ENCODE data around the gene PRR15L. TPM values are rescaled to one million over a fixed set of nuclear protein-coding genes. Genes with fewer than 3 reads are reported as not detected.
"Not testable (repeated sequence)": the region's sequence is repeated elsewhere in the genome, so short reads cannot be mapped to it uniquely, and the experiment has no call there.

Gene PRR15L
- polyA plus RNA-seq, 10 donors: 0.14 to 0.42 (median 0.26) TPM; not detected in 5

DNA sequence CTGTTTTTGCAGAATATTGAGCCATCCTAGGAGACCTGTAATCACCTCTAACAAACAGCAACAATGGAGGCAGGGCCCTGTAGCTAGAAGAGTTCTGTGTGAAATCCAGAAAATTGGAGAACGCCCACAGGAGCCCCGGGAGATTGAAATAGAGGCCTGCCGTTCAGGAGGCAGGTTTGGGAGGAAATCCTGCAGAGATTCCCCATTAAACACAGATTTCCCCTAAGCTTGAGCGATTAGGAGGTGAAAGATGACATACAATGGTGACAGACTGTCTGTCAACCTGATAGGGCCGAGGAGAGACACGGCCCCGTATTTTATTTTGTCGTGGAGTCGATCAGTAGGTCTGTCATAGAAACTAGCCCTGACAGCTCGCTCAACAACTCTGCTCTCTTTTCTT, 31.5 kb upstream of the PRR15L start:
- DNase-seq: no peak

DNA sequence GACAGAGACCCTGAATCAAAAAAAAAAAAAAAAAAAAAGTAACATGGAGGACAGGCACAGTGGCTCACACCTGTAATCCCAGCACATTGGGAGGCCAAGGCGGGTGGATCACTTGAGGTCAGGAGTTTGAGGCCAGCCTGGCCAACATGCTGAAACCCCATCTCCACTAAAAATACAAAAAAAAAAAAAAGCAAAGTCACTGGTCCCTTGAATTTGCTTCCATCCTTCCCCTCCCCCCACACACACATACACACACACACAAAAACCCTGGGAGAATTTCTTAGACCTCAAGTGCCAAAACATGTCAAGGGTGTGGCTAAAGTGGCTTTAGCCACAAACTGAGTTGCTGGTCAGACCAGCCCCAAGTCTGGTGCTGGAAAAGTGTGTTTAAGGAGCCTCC, 30.8 kb upstream of the PRR15L start:
- not testable (repeated sequence) for DNase-seq

DNA sequence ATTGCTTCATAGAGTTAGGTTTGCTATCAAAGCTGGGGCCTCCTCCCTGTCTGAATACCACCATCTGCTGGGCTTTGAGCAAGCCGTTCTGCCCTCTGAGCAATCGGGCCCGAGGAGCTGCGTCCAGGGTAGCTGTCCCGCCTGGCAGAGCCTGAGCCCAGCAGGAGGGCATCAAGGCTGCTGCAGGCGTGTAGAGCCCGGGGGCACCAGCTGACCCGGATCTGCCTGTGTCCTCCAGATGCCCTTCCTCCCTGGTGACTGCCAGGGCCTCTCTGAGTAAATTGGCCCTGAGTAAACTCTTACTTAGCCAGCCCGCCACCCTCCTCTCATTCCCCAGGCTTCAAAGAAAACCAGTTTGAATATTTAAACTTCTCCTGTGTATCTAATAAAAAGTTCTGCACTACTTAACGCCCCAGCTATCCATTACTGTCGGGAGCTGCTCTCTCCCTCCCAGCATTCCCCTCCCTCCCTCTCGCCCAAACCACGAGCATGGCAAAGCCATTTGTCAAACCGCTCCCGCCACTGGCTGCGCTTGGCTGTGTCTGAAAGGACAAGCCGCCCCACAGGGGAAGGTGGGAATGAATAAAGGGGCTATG, 29.7 kb upstream of the PRR15L start:
- peak in 1 of 3 donors; percentile 26 for DNase-seq

DNA sequence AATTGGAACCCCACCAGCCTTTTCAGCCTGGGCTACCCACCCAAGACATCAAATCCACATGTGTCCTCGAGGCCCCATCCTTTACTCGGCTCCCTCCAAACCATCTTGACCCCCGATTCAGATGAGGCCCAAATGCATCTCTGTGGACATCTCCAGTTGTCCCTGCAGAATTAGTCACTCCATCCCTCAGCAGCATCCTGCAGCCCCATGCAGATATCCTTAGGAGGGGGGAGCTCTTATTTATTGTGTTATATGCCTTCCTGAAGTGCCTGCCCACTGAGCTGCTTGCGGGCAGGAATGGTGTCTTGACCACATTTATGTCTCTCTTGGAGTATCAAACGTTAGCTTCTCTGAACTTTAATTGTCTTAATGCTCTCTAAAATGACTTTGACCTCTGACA, 28.8 kb upstream of the PRR15L start:
- no peak for DNase-seq

DNA sequence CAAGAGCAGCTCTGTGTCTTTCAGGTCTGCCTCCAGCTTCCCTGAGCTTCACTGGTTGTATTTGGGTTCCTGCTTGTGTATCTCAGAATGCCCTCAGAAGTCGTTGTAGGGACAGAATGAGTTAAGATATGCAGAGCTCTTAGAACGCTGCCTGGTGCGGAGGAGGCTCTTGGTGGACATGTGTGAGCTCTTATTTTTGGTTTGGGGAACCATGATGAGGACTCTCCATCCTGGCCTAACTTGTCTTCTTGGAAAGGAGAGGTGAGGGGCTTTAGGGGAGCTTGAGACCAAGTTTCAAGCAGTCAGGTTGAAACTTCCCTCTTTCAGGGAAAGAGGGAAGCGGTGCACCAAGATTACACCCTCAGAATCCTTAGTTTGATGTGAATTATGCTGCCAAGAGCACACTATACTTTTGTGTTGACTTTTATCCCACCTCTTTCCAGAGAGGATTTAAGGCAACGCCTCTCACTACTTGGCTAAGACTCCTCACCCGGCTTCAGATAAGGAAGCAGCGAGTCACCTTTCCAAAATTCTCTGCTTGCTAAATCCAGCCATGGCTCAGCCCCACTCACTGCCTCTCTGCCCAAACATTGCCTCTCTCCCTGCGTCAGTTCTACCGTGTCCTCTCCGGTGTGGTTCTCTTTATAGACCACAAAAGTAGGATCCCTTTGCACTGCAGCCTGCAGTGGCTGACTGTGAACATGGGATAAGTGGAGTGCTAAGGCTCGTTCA, 26.0 kb upstream of the PRR15L start:
- no peak for DNase-seq

DNA sequence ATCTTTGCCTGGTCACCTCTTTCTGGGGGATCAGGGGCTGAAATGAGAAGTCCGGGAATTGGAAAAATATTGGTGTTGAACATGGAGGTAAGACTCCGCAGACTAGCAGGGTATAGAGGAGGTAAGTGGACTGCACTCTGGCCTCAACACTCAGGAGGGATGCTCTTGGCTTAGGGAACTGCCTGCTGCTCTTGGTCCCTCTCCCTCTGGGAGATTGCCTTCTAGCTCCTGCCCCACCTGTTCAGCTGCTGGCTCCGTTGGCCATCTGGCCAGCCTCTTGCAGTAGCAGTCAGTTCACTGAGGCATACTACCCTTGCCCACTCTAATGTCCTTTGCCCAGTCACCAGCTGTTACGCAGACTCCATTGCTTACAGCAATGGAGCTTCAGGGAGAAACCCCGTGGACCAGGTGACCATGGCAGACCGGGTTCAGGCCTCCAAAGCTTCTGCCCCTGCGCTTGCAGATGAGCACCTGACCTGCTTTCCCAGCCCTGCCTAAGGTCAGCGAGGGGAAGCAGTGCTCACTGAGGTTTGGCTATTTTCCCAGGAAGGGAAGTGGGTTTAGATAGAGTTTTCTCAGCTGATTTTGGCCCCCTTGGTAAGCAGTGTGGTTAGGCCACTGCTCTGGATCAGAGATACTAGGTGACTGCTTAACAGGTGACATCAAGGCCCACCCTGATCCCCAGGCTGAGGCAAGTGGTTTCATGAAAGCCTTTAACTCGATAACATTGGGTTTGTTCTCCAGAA, 25.1 kb upstream of the PRR15L start:
- no peak for DNase-seq

DNA sequence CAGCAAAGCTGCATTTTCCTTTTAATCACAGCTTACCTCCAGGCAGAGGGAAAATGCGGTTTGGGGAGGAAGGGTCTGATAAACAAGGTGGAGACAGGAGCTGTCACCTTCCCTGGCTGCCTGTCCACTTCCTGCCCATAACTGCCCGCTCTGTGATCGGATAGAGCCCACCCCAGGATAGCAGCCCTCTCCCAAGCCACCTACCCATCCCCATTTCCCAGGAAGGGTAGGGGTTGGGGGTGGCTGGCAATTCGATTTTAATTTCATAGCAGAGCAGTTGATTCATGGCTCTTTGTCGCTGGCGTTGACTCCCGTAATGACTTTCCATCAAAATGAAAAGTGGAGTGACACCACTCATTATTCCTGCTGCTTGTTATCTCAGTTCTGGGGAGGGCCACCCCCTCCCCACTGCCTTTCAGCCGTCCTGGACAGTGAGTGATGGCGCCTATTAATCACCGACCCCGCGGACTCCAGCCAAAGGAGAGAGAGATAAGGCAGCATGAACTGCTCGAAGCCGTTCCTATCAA, 24.5 kb upstream of the PRR15L start:
- DNase-seq: no peak

DNA sequence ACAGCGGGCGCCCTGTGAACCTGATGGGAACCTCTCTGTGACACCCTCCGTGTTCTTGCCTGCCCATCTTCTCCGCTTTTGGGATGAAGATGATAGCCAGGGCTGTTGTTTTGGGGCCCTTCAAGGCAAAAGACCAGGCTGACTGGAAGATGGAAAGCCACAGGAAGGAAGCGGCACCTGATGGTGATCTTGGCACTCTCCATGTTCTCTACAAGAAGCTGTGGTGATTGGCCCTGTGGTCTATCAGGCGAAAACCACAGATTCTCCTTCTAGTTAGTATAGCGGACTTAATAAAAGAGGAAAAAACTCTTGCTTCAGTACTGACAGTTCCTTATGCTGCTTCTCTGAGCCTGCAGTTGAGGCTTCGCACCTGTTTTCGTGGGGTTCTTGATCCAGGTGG, 23.8 kb upstream of the PRR15L start:
- DNase-seq: no peak

DNA sequence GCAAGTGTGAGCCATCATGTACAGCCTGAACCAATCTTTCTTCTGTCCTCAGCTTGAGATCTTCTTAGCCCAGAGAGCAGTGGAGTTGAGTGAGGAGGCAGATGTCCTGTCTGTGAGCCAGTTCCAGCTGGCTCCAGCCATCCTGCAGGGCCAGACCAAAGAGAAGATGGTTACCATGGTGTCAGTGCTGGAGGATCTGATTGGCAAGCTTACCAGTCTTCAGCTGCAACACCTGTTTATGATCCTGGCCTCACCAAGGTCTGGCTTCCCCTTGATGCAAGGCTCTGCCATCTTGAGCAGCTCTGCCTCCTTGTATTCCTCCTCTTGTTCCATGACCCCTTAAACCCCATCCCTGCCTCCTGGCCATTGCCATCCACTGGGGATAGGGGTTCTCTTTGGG, 22.9 kb upstream of the PRR15L start:
- DNase-seq: no peak

DNA sequence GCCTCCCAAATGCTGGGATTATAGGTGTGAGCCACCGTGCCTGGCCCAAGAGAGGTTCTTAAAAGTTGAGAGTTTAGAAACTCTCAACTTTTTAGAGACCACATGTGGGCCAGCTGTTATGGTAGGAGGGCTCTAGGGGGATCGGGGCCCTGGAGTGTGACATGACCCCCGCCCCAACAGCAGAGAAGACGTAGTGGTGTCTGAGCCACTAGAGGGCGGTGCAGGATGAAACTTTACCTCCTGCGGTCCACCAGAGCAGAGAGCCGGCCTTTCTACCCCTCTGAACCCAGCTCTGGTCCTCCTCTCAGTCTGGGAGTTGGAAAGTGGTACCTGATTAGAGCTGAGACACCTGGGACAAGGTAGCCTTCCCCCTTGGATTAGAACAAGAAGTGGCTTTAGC, 20.6 kb upstream of the PRR15L start:
- peak; percentile 30 to 76 (median 50) for DNase-seq

DNA sequence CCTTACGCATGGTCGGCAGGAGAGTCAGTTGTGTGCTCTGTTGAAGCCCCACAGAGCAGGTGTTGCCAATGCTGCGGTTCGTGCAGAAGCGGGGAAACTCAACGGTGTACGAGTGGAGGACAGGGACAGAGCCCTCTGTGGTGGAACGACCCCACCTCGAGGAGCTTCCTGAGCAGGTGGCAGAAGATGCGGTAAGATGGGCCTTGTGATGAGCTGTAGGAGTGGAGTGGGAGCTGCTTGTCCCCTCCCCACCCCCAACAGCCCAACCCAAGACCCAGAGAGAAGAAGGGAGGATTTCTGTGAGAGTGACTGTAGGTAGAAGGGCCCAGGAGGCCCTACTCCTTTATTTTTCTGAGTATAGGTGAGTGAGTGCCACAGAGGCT, 18.1 kb upstream of the PRR15L start:
- no peak for DNase-seq

DNA sequence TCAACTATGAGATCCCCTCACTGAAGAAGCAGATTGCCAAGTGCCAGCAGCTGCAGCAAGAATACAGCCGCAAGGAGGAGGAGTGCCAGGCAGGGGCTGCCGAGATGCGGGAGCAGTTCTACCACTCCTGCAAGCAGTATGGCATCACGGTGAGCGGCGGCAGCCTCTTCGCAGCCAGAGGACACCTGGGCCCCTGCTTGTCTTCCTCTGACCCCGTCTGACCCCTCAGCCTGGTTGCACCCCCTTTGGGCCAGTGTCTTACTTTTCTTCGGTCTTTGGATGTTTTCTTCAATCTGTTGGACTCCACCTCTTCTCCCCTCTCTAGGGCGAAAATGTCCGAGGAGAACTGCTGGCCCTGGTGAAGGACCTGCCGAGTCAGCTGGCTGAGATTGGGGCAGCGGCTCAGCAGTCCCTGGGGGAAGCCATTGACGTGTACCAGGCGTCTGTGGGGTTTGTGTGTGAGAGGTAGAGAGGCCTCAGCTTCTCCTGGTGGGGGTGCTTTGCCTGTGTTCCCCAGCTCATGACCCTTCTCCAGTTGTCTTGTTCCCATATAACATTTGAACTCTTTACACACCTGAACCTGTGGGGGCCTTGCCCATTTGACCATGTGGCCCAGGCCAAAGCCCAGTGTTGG, 17.6 kb upstream of the PRR15L start:
- no peak for DNase-seq

DNA sequence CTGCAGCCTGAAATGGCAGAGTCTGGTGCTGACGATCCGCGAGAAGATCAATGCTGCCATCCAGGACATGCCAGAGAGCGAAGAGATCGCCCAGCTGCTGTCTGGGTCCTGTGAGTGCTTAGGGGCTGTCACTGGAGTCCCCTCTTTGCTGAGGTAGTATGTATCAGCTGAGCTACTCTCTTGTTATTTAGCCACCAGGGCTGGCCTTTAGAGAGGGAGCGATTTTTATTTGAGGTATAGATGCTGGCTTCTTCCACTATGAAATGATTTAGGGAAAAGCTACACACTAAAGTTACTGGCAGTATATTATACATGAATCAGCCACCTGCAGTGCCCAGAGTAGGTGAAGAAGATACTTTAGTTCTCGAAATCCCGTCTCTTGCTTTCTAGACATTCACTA, 15.9 kb upstream of the PRR15L start:
- no peak for DNase-seq

DNA sequence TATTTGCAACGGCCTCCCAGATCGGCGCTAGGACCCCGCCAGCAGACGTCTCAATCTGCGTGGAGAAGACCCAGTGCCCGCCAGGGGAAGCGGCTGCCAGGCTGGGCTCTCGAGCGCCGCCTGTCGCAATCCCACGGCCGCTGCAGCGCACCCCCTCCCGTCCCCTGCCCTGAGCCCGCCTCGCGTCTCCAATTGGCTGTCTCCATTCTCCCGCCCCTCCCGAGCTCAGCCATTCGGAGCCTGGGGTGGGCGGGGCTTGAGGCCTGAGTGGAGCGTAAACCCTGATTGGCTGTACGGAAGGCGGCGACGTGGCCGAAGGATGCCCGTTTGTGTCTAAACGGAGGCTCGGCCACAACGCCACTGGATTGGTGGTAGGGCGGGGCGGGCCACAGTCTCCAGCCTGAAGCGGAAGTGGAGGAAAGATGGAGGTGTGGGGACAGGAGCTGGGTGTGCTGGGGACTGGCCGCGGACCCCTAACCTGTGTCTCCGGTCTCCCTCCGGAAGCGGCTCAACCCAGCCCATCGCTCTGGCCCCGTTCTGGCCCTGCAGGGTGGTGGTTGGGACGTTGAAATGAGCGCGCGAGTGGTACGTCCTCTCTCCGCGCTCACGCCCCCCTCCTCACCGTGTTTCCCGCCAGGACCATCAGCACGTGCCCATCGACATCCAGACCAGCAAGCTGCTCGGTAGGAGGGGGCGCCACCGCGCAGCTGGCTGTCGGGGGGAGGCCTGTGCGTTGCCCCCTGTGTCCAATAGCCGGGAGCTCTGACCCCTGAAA, 13.2 kb upstream of the PRR15L start, which contains the start of gene CDK5RAP3:
Gene CDK5RAP3, plus strand, starts transcription at position 389 of the 775 bp plus-strand sequence. Its CDS starts 34 bp downstream, at position 423.
- DNase-seq: peak; percentile 100

DNA sequence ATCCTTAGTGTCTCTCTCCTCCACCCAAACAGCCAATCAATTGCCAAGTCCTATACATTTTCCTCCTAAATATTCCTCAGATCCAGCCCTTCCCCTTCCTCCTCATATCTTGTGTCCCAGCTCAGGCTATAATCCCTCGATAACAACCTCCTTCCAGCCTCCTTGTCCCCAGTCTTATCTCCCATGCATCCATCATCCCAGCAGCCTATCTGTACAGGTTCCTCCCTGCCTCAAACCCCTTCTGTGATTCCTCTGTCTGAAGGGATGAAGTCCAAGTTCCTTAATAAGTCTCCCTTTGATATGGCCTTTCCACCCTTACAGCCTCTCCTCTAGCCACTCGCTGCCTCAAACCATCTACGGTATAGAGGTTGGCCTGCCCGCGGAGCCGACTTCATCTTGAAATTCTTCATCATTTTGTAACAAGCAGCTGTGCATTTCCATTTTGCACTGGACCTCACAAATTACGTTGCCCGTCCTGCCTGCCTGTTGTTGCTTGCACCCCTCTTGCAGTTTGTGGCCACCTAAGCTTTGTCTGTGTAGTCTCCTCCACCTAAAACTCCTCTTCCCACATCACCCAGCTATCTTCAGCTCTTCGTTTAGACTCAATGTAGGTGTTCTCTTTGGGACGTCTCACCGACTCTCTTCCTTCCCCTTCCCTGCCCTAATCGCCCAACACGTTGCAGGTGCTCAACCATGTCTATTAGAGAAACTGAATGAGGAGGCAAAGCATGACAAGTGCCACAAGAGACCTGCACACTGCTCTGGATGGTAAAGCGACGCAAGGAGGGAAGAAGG, 12.4 kb upstream of the PRR15L start:
- no peak for DNase-seq

DNA sequence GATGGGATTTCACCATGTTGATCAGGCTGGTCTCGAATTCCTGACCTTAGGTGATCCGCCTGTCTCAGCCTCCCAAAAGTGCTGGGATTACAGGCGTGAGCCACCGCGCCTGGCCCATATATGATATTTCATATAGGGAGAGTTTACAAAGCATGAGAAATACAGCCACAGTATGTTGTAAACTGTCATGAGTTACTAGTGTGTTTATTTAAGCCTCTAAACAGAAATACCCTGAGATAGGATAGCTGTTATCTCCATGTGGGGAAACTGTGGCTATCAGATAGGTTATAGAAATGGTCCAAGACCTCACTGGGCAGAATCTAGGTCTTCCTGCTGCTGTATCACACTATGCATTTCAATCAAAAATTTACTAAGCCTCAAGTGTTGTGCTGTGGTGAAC, 11.2 kb upstream of the PRR15L start:
- no peak for DNase-seq

DNA sequence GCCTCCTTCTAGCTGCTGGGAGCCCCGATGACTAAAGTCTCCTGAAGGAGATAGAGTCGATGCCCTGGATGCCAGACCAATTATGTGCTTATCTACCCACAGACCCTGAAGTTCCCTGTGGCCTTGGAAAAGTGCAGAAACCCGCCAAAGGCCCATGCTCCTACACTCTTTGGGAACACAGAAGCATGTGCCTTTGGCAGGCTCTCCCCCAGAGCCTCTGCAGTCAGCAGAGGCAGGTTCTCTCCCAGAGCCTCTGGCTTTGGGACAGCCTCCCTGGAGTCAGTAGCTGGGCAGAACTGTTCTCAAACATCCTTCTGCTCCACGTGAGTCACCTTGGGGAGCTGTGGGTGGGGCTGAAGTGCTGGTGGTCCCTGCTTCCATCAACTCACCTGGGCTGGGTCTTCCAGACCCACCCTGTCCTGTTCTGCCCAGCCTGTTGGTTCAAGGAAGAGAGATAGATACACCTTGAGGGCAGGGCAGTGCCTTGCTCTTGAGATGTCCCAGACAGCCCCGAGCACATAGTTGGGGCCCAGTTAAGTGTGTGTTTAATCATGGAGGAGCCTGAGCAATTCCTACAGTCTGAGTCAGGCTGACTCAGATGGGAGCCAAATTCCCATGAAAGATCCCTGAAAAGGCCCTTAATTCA, 10.0 kb upstream of the PRR15L start:
- DNase-seq: peak in 1 of 3 donors; percentile 62

DNA sequence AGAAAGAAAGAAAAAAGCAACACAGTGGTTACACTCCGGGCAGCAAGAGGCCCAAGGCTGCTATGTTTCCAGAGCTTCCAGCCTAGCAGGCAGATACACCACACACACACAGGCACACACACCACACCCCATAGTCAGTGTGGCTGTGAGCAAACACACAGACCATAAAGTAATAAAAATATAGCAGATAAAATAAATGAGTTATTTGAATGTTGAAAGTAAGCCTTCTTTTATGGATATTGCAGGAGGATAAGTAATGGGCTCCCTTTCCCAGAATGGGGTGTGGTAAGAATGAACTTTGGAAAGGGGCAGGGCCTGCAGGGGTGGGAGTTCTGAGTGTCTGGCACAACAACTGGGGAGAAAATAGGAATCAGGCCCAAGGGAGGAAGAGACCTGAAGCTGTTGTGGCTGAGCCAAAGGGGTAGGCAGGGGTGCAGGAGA, 8.4 kb upstream of the PRR15L start:
- peak in 1 of 3 donors; percentile 48 for DNase-seq

DNA sequence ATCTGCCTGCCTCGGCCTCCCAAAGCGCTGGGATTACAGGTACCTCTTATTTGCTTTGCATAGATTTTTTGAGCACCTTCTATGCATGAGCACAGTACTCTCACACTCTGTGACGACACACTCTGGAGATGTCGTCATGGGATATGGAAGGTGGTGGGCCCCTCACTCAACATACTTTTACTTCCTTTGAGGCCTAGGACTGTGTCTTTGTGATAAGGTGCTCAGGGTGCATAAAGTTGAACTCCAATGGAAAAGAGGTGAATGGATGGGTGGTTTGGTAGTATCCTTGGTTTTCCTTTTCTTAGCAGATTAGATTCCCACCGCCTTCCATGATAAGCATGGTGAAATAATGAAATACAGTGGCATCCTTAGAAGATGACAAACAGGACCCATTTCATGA, 7.2 kb upstream of the PRR15L start:
- no peak for DNase-seq

DNA sequence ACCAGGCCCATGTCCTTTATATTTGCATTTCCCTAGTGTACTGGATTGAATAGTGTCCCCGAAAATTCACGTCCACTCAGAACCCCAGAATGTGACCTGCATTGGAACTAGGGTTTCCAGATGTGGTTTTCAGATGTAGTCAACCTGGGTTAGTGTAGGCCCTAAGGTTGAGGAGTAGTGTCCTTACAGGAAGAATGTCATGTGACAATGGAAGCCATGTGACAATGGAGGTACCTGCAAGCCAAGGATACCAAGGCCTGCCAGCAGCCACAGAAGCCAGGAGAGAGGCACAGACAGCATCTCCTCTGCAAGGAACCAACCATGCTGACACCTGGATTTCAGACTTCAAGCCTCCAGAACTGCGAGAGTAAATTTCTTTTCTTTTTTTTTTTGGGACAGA, 5.2 kb upstream of the PRR15L start:
- DNase-seq: no peak
